8988T (cell line): ENCODE results near the gene PRR18.

Source experiments
- DNase-seq: peaks from one replicate; pipeline ENCODE4 v3.0.0; 2011

The PRR18 gene

GRCh38 chr6:166305562-166306117 lies 2.6 kb downstream of the PRR18 start:
- no peak for DNase-seq

GRCh38 chr6:166304106-166304505 lies 4.1 kb downstream of the PRR18 start:
- no peak for DNase-seq

- DNase-seq: no peak
Observed at GRCh38 chr6:166301611-166302529, 6.3 kb downstream of the PRR18 start.

GRCh38 chr6:166300357-166300987 lies 7.7 kb downstream of the PRR18 start:
- DNase-seq: no peak

GRCh38 chr6:166297606-166298005 lies 10.6 kb downstream of the PRR18 start:
- DNase-seq: no peak

- no peak for DNase-seq
Observed at GRCh38 chr6:166296035-166296883, 11.9 kb downstream of the PRR18 start.

- no peak for DNase-seq
Observed at GRCh38 chr6:166293731-166294584, 14.2 kb downstream of the PRR18 start.

- no peak for DNase-seq
Observed at GRCh38 chr6:166289207-166290060, 18.8 kb downstream of the PRR18 start.

- no peak for DNase-seq
Observed at GRCh38 chr6:166286839-166287271, 21.3 kb downstream of the PRR18 start.

- no peak for DNase-seq
Observed at GRCh38 chr6:166285233-166285632, 23.0 kb downstream of the PRR18 start.

- no peak for DNase-seq
Observed at GRCh38 chr6:166284640-166285039, 23.6 kb downstream of the PRR18 start.

- DNase-seq: no peak
Observed at GRCh38 chr6:166282394-166283032, 25.7 kb downstream of the PRR18 start.

- DNase-seq: no peak
Observed at GRCh38 chr6:166281104-166281503, 27.1 kb downstream of the PRR18 start.

- DNase-seq: no peak
Observed at GRCh38 chr6:166279393-166279679, 28.9 kb downstream of the PRR18 start.

- no peak for DNase-seq
Observed at GRCh38 chr6:166278579-166279392, 29.4 kb downstream of the PRR18 start.

GRCh38 chr6:166277892-166278578 lies 30.2 kb downstream of the PRR18 start:
- DNase-seq: no peak

GRCh38 chr6:166277018-166277417 lies 31.2 kb downstream of the PRR18 start:
- no peak for DNase-seq

- peak; percentile 53 for DNase-seq
Observed at GRCh38 chr6:166275714-166276166, 32.5 kb downstream of the PRR18 start.
